Neuronal stem cell (in vitro differentiated cells): Measurements from ENCODE around the gene FHIT.
"Not testable (repeated sequence)": the region's sequence is repeated elsewhere in the genome, so short reads cannot be mapped to it uniquely, and the experiment has no call there.

Experiments
- DNase-seq: peaks from one replicate; pipeline ENCODE4 v3.0.0-alpha.2; 2013; ENCODE audit warnings: low spot score
- H2AFZ ChIP-seq: one replicate; pipeline ENCODE4 v1.6.1; 2013; ENCODE audit warnings: mild to moderate bottlenecking, low read length, inconsistent platforms
- H2AK5ac ChIP-seq: 2 replicates; pipeline ENCODE4 v1.6.1; 2013; ENCODE audit warnings: low read depth, mild to moderate bottlenecking, inconsistent platforms, low read length, moderate library complexity, mixed read lengths
- H2BK120ac ChIP-seq: 2 replicates; pipeline ENCODE4 v1.6.1; 2013; ENCODE audit warnings: low read depth, mild to moderate bottlenecking, inconsistent platforms, low read length, moderate library complexity, mixed read lengths
- H2BK12ac ChIP-seq: one replicate; pipeline ENCODE4 v1.6.1; 2013; ENCODE audit warnings: low read length, inconsistent platforms
- H2BK15ac ChIP-seq: 2 replicates; pipeline ENCODE4 v1.6.1; 2013; ENCODE audit warnings: mild to moderate bottlenecking, low read length, inconsistent platforms, mixed read lengths
- H2BK5ac ChIP-seq: one replicate; pipeline ENCODE4 v1.6.1; 2013; ENCODE audit warnings: inconsistent platforms, mild to moderate bottlenecking, low read length, moderate library complexity
- H3K14ac ChIP-seq: one replicate; pipeline ENCODE4 v1.6.1; 2013; ENCODE audit warnings: low read length, inconsistent platforms
- H3K18ac ChIP-seq: 2 replicates; pipeline ENCODE4 v1.6.1; 2013; ENCODE audit warnings: low read length, inconsistent platforms
- H3K23ac ChIP-seq: 2 replicates; pipeline ENCODE4 v1.6.1; 2013; ENCODE audit warnings: low read depth, mild to moderate bottlenecking, mixed read lengths, low read length, inconsistent platforms; ENCODE audit not compliant: poor library complexity
- H3K27ac ChIP-seq: replicated peaks from 3 replicates; pipeline ENCODE4 v1.5.1; 2013; ENCODE audit warnings: low read length, inconsistent platforms
- H3K27me3 ChIP-seq, 3 experiments: 2 replicates each; pipeline ENCODE4 v1.6.1; 2013; ENCODE audit warnings: low read length in 3 of 3, mild to moderate bottlenecking in 2 of 3, inconsistent platforms in 1 of 3, low read depth in 1 of 3, mixed read lengths in 1 of 3, moderate library complexity in 1 of 3; ENCODE audit not compliant: control insufficient read depth in 3 of 3, insufficient read depth in 3 of 3
- H3K36me3 ChIP-seq, 2 donors: replicated peaks in 1 of 2; 2 replicates each; pipeline ENCODE4 v1.6.1; 2013; ENCODE audit warnings: low read length in 2 of 2; ENCODE audit not compliant: control insufficient read depth in 2 of 2, insufficient read depth in 2 of 2
- H3K4ac ChIP-seq: 2 replicates; pipeline ENCODE4 v1.6.1; 2013; ENCODE audit warnings: inconsistent platforms, mild to moderate bottlenecking, low read length, moderate library complexity
- H3K4me1 ChIP-seq, 2 donors: 1 replicate in 1 of 2; 2 replicates in 1 of 2; pipeline ENCODE4 v1.6.1; 2013; ENCODE audit warnings: low read length in 2 of 2, low read depth in 1 of 2; ENCODE audit not compliant: control insufficient read depth in 2 of 2, insufficient read depth in 1 of 2
- H3K4me2 ChIP-seq: one replicate; pipeline ENCODE4 v1.6.1; 2013; ENCODE audit warnings: mild to moderate bottlenecking, low read length, inconsistent platforms; ENCODE audit not compliant: insufficient read depth, poor library complexity, severe bottlenecking
- H3K4me3 ChIP-seq, 2 donors: 2 replicates each; pipeline ENCODE4 v1.5.1; 2013; ENCODE audit warnings: low read length in 2 of 2, mild to moderate bottlenecking in 2 of 2, inconsistent platforms in 1 of 2, moderate library complexity in 1 of 2
- H3K79me1 ChIP-seq: one replicate; pipeline ENCODE4 v1.6.1; 2013; ENCODE audit warnings: low read depth, mild to moderate bottlenecking, inconsistent platforms, low read length, moderate library complexity
- H3K9ac ChIP-seq: one replicate; pipeline ENCODE4 v1.6.1; 2013; ENCODE audit warnings: mild to moderate bottlenecking, low read depth, low read length, inconsistent platforms; ENCODE audit not compliant: poor library complexity
- H3K9me3 ChIP-seq, 2 donors: replicated peaks in 1 of 2; 2 replicates each; pipeline versions ENCODE3 to v1.6.1; 2013; ENCODE audit warnings: low read length in 2 of 2, mild to moderate bottlenecking in 2 of 2, inconsistent platforms in 1 of 2, low read depth in 1 of 2, mixed read lengths in 1 of 2, moderate library complexity in 1 of 2; ENCODE audit not compliant: control insufficient read depth in 2 of 2, insufficient read depth in 1 of 2
- H4K8ac ChIP-seq: one replicate; pipeline ENCODE4 v1.6.1; 2013; ENCODE audit warnings: low read depth, mild to moderate bottlenecking, inconsistent platforms, low read length, moderate library complexity
- H4K91ac ChIP-seq: one replicate; pipeline ENCODE4 v1.6.1; 2013; ENCODE audit warnings: low read length, low read depth, mild to moderate bottlenecking, inconsistent platforms; ENCODE audit not compliant: poor library complexity
- WGBS, 2 donors: extraction: QIAGEN DNeasy Blood & Tissue Kit; methylation state at CpG; one replicate each; pipeline ENCODE4 v1.1.7; 2013; ENCODE audit warnings: missing lambda C conversion rate in 2 of 2, mixed read lengths in 1 of 2; ENCODE audit not compliant: insufficient read length in 2 of 2, insufficient replicate concordance in 1 of 2; ENCODE audit errors: extremely low coverage in 2 of 2; 5-methylcytosine and 5-hydroxymethylcytosine counted together

Gene FHIT

DNA sequence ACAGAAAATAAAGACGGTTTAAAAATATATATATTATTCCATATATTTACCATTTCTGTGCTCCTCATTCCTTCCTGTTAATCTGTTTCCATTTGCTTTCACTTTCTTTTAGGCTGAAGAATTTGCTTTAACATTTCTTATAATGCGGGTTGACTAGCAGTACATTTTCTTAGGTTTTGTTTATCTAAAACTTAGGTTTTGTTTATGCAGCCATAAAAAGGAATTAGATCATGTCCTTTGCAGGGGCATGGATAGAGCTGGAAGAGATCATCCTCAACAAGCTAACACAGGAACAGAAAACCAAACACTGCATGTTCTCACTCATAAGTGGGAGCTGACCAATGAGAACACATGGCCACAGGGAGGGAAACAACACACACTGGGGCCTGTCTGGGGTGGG lies 578.1 kb downstream of the FHIT start:
- Histone ChIP-seq H4K8ac (no peak overlapping the region), H3K23ac (no peak overlapping the region), H3K4me1 (peaks cover 6 to 18% of the 10 kb centered on the region in 2 donors), H2BK15ac (no peak overlapping the region), H3K9me3 (peaks cover 0 to 4% of the 10 kb centered on the region in 2 donors), H3K36me3 (no peaks in the 10 kb centered on the region), H3K4me2 (no peak overlapping the region), H2AK5ac (no peak overlapping the region), H2AFZ (no peak overlapping the region), H3K14ac (no peak overlapping the region), H3K4ac (no peak overlapping the region), H3K27me3 (no peaks in the 10 kb centered on the region), H2BK5ac (no peak overlapping the region), H3K4me3 (no peak overlapping the region), H2BK12ac (no peak overlapping the region), H3K9ac (no peak overlapping the region), H3K79me1 (no peaks in the 10 kb centered on the region), H4K91ac (no peak overlapping the region), H2BK120ac (no peak overlapping the region), H3K27ac (no peak overlapping the region), H3K18ac (no peak overlapping the region)
- no peak for DNase-seq
- WGBS, 2 donors: no CpG with 5 or more reads among the region's 2 CpGs

DNA sequence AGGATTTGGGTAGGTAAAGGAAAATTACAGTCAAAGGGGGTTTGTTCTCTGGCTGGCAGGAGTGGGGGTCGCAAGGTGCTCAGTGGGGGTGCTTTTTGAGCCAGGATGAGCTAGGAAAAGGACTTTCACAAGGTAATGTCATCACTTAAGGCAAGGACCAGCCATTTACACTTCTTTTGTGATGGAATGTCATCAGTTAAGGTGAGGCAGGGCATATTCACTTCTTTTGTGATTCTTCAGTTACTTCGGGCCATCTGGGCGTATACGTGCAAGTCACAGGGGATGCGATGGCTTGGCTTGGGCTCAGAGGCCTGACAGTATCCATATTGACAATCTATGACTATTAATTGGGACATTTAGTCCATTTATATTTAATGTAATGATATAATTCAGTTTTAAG lies 578.9 kb downstream of the FHIT start:
- H4K8ac ChIP-seq, H3K23ac ChIP-seq: not testable (repeated sequence)

GRCh38 chr3:60669636-60670035 lies 581.6 kb downstream of the FHIT start:
- H2BK5ac ChIP-seq: no peak overlapping the region
- no peak overlapping the region for H2BK120ac ChIP-seq
- H2AFZ ChIP-seq: no peak overlapping the region
- peaks cover 7 to 15% of the 10 kb centered on the region in 2 donors for H3K4me1 ChIP-seq
- no peak overlapping the region for H2AK5ac ChIP-seq
- H3K18ac ChIP-seq: no peak overlapping the region
- H3K79me1 ChIP-seq: no peaks in the 10 kb centered on the region
- no peak overlapping the region for H2BK12ac ChIP-seq
- peaks cover 0 to 11% of the 10 kb centered on the region in 2 donors for H3K9me3 ChIP-seq
- H4K91ac ChIP-seq: no peak overlapping the region
- peak; percentile 57 for DNase-seq
- H3K9ac ChIP-seq: no peak overlapping the region
- no peaks in the 10 kb centered on the region for H3K36me3 ChIP-seq
- no peak overlapping the region for H3K4me2 ChIP-seq
- H4K8ac ChIP-seq: no peak overlapping the region
- H3K4ac ChIP-seq: no peak overlapping the region
- peak overlapping the region; percentile 81 for H3K27ac ChIP-seq
- no peak overlapping the region for H3K23ac ChIP-seq
- H3K14ac ChIP-seq: no peak overlapping the region
- H3K4me3 ChIP-seq: no peak overlapping the region
- WGBS, 2 donors: no CpG with 5 or more reads among the region's 1 CpG
- no peak overlapping the region for H2BK15ac ChIP-seq
- H3K27me3 ChIP-seq: no peaks in the 10 kb centered on the region

More for the DNA sequence above, 578.9 kb downstream of the FHIT start:
- H3K4me2 ChIP-seq, H3K18ac ChIP-seq, H2BK12ac ChIP-seq, H3K14ac ChIP-seq, H3K27ac ChIP-seq, H3K9me3 ChIP-seq, DNase-seq, H2BK120ac ChIP-seq, H3K79me1 ChIP-seq, H4K91ac ChIP-seq, H3K36me3 ChIP-seq, H2AK5ac ChIP-seq, H3K9ac ChIP-seq, H2AFZ ChIP-seq, H2BK5ac ChIP-seq, H3K27me3 ChIP-seq, H3K4me3 ChIP-seq, H2BK15ac ChIP-seq, H3K4ac ChIP-seq: not testable (repeated sequence)
- WGBS, 2 donors: no CpG with 5 or more reads among the region's 5 CpGs
- H3K4me1 ChIP-seq: peaks cover 7 to 18% of the 10 kb centered on the region in 2 donors

DNA sequence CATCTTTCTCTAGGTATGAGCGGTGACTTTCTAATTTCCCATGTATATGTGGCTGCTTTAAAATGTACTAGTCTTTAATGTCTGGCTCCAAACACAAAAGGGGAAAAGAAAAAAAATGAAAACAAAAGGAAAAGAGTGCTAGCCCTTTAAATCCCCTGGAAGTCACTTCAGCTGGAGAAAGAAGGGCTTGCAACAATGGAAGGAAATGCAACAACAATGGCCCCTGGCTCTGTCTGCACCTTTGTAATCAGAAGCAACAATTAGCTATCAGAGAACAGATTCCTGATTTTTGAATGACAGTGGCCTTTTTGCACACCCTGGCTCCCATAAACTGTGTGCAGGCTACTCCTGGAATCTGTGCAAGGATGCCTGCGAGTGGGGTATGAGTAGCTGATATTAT lies 591.2 kb downstream of the FHIT start:
- no peak overlapping the region for H4K91ac ChIP-seq
- peak overlapping the region; percentile 65 for H3K18ac ChIP-seq
- H3K4me3 ChIP-seq: no peak overlapping the region
- WGBS, 2 donors: no CpG with 5 or more reads among the region's 2 CpGs
- DNase-seq: peak; percentile 18
- no peak overlapping the region for H2BK5ac ChIP-seq
- H3K79me1 ChIP-seq: no peaks in the 10 kb centered on the region
- no peak overlapping the region for H3K23ac ChIP-seq
- H2BK120ac ChIP-seq: no peak overlapping the region
- H3K9ac ChIP-seq: no peak overlapping the region
- H4K8ac ChIP-seq: no peak overlapping the region
- peak overlapping the region; percentile 36 for H3K27ac ChIP-seq
- peaks cover 0 to 3% of the 10 kb centered on the region in 2 donors for H3K4me1 ChIP-seq
- H2BK12ac ChIP-seq: no peak overlapping the region
- peak overlapping the region; percentile 32 for H2AFZ ChIP-seq
- peaks cover 0 to 2% of the 10 kb centered on the region in 2 donors for H3K9me3 ChIP-seq
- H3K4ac ChIP-seq: no peak overlapping the region
- H3K27me3 ChIP-seq: no peaks in the 10 kb centered on the region
- H2BK15ac ChIP-seq: no peak overlapping the region
- no peak overlapping the region for H3K4me2 ChIP-seq
- H3K14ac ChIP-seq: no peak overlapping the region
- no peaks in the 10 kb centered on the region for H3K36me3 ChIP-seq
- H2AK5ac ChIP-seq: no peak overlapping the region
